Kidney (tissue), 14 donors: ENCODE measurements around the gene TRAPPC13. TPM values are rescaled to one million over a fixed set of nuclear protein-coding genes. Genes with fewer than 3 reads are reported as not detected.
"Not testable (repeated sequence)": the region's sequence is repeated elsewhere in the genome, so short reads cannot be mapped to it uniquely, and the experiment has no call there.

Source experiments
- DNase-seq, 5 donors: peaks; one replicate each; pipeline ENCODE4 v3.0.0-alpha.2; 2013 to 2020
- FAIRE-seq: peaks from 2 replicates; lab custom pipeline; 2012; peaks lifted over from hg19 to GRCh38; lab: Jason Lieb, UNC
- H3K27ac ChIP-seq, 2 donors: one replicate each; pipeline ENCODE4 v1.7.0; 2013; ENCODE audit warnings: low read depth in 2 of 2, low read length in 2 of 2, inconsistent platforms in 1 of 2
- H3K27me3 ChIP-seq: one replicate; pipeline ENCODE4 v1.7.1; 2013; ENCODE audit warnings: low read length, inconsistent platforms; ENCODE audit not compliant: control insufficient read depth, insufficient read depth
- H3K36me3 ChIP-seq, 3 donors: one replicate each; pipeline versions ENCODE4 v1.7.0 to v1.7.1; 2013; ENCODE audit warnings: low read length in 3 of 3, control low read depth in 1 of 3, inconsistent platforms in 1 of 3; ENCODE audit not compliant: insufficient read depth in 3 of 3, control insufficient read depth in 2 of 3
- H3K4me1 ChIP-seq, 3 donors: one replicate each; pipeline versions ENCODE4 v1.7.0 to v1.7.1; 2013; ENCODE audit warnings: low read length in 3 of 3, inconsistent platforms in 1 of 3, low read depth in 1 of 3; ENCODE audit not compliant: control insufficient read depth in 2 of 3, insufficient read depth in 2 of 3
- H3K4me3 ChIP-seq, 3 donors: one replicate each; pipeline versions ENCODE4 v1.7.0 to v1.8.1; 2013; ENCODE audit warnings: low read length in 3 of 3, control low read depth in 1 of 3, inconsistent platforms in 1 of 3
- H3K9ac ChIP-seq, 3 donors: one replicate each; pipeline versions ENCODE4 v1.7.0 to v1.7.1; 2013; ENCODE audit warnings: low read length in 3 of 3, control low read depth in 1 of 3, inconsistent platforms in 1 of 3
- H3K9me3 ChIP-seq, 3 donors: one replicate each; pipeline versions ENCODE4 v1.7.0 to v1.7.1; 2013; ENCODE audit warnings: low read length in 3 of 3, control low read depth in 1 of 3, inconsistent platforms in 1 of 3; ENCODE audit not compliant: control insufficient read depth in 2 of 3, insufficient read depth in 1 of 3
- intact Hi-C: fragments of 100-400 bp; cut with DNase I; formaldehyde crosslinking; loops from one replicate; pipeline ENCODE4 v1.11.1; 2022
- polyA plus RNA-seq: library from polyadenylated mRNA; stranded (reverse); fragments of 350-450 nt; fragmentation: Illumina TruSeq; extraction: RNeasy Lipid Tissue Mini Kit (QIAGEN cat#74804); gene quantifications from one replicate; pipeline ENCODE4 v1.2.3, GENCODE V29; 2014; ENCODE audit warnings: low read depth, low replicate concordance; ENCODE audit not compliant: insufficient read depth
- total RNA-seq: library from RNA; stranded (reverse); fragmentation: NEBNext Ultra II Directional; extraction: Animal tissue kit (Norgen Biotek cat#: 25700); gene quantifications from one replicate; pipeline ENCODE4 v1.2.1, GENCODE V29; 2021
- TF ChIP-seq, protein P1 (sequence below): IDR thresholded peaks from 3 replicates; pipeline ENCODE4 v1.5.1; 2012; ENCODE audit warnings: mild to moderate bottlenecking, moderate library complexity, borderline replicate concordance; ENCODE audit not compliant: insufficient read depth; ENCODE audit errors: extremely low read depth
- donor health status: control.
- donor health status: control.
- donor health status: control.
- donor health status: control.
- donor health status: control.
- donor health status: DM: yes; HTN: yes; CAD: no.
- donor health status: Normal renal cell carcinoma (clear cell type).

TRAPPC13 gene
- total and polyA plus RNA-seq, 2 donors from 2014 or later = 22.0 to 24.3 TPM

DNA sequence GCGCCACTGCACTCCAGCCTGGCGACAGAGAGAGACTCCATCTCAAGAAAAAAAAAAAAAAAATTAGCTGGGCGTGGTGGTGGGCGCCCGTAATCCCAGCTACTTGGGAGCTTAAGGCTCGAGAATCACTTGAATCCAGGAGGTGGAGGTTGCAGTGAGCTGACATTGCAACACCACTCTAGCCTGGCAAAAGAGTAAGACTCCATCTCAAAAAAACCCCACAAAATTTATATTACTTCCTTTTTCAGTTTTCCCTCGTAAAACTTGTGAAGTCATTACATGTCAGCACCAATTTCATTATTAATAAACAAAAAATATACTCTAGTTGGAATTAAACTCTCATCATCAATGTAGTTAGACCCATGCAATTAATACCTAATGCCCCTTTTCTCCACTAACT is 43.9 kb downstream of the TRAPPC13 start:
- no peaks in the 10 kb centered on the region for H3K36me3 ChIP-seq

DNA sequence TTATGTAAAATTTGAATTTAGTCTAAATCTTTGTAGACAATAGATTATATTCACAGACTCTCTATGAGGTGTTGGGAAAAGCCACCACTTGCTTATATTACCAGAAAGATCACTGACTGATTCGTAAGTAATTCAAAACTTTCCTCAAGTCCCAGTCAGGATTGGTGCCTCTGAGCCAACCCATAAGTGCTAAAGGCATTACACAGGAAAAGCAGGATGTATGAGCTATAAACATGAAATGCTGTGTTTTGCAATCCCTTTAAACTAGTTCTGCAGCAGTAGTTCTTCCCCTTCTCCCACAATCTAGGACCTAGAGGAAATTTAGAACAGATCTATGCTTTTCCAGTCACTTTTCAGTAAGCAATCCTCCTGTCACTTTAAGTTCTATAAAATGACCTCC is 48.0 kb downstream of the TRAPPC13 start:
- no peaks in the 10 kb centered on the region for H3K4me1 ChIP-seq
- no peak overlapping the region for H3K27ac ChIP-seq
- intact Hi-C loops = no loop called here
- H3K4me3 ChIP-seq = no peak overlapping the region
- TF ChIP-seq, protein P1, sequence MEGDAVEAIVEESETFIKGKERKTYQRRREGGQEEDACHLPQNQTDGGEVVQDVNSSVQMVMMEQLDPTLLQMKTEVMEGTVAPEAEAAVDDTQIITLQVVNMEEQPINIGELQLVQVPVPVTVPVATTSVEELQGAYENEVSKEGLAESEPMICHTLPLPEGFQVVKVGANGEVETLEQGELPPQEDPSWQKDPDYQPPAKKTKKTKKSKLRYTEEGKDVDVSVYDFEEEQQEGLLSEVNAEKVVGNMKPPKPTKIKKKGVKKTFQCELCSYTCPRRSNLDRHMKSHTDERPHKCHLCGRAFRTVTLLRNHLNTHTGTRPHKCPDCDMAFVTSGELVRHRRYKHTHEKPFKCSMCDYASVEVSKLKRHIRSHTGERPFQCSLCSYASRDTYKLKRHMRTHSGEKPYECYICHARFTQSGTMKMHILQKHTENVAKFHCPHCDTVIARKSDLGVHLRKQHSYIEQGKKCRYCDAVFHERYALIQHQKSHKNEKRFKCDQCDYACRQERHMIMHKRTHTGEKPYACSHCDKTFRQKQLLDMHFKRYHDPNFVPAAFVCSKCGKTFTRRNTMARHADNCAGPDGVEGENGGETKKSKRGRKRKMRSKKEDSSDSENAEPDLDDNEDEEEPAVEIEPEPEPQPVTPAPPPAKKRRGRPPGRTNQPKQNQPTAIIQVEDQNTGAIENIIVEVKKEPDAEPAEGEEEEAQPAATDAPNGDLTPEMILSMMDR = no peak
- no peak for FAIRE-seq
- no peak for DNase-seq
- H3K9ac ChIP-seq = no peak overlapping the region
- no peaks in the 10 kb centered on the region for H3K9me3 ChIP-seq
- H3K27me3 ChIP-seq = no peaks in the 10 kb centered on the region
- H3K36me3 ChIP-seq = no peaks in the 10 kb centered on the region

More for the DNA sequence above, 43.9 kb downstream of the TRAPPC13 start:
- no peak overlapping the region for H3K27ac ChIP-seq
- FAIRE-seq = no peak
- intact Hi-C loops = no loop called here
- no peak for DNase-seq
- no peaks in the 10 kb centered on the region for H3K4me1 ChIP-seq
- no peaks in the 10 kb centered on the region for H3K27me3 ChIP-seq
- H3K9ac ChIP-seq = no peak overlapping the region
- TF ChIP-seq, protein P1 = no peak
- H3K4me3 ChIP-seq = no peak overlapping the region
- no peaks in the 10 kb centered on the region for H3K9me3 ChIP-seq

DNA sequence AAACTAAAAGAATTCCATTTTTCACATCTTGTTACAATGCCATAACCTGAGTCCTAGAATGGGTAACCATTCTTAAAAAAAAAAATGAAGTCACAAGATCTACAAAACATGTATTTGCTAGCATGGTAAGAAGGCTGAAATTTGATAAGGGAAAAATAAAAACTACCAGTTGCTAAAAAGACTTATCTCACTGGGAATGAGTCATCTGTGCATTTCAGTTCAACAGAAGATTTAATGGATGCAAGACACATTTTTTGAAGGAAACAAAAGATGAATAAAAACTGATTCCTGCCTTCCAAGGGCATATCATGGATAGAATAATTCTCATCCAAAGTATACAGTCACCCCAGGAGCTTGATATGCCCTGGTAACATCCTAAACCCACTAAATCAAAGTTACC is 49.9 kb downstream of the TRAPPC13 start:
- Histone ChIP-seq H3K27me3 (no peaks in the 10 kb centered on the region), H3K27ac (no peak overlapping the region), H3K9ac (no peak overlapping the region), H3K9me3 (no peaks in the 10 kb centered on the region), H3K4me1 (no peaks in the 10 kb centered on the region), H3K36me3 (no peaks in the 10 kb centered on the region), H3K4me3 (no peak overlapping the region)
- no peak for DNase-seq
- intact Hi-C loops = no loop called here
- TF ChIP-seq, protein P1 = no peak
- no peak for FAIRE-seq

DNA sequence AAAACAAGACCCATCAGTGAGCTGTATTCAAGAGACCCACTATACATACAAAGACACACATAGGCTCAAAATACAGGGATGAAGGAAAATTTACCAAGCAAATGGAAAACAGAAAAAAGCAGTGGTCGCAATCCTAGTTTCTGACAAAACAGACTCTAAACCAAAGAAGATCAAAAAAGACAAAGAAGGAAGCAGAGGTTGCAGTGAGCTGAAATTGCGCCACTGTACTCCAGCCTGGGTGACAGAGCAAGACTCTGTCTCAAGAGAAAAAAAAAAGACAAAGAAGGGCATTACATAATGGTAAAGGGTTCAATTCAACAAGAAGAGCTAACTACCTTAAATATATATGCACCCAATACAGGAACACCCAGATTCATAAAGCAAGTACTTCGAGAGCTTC is 51.2 kb downstream of the TRAPPC13 start:
- H3K4me3 ChIP-seq, FAIRE-seq, H3K27ac ChIP-seq, H3K27me3 ChIP-seq, intact Hi-C loops, H3K9ac ChIP-seq, H3K36me3 ChIP-seq, H3K4me1 ChIP-seq, DNase-seq, H3K9me3 ChIP-seq: not testable (repeated sequence)
